Measurements from ENCODE around the gene ATG9B. TPM values are rescaled to one million over a fixed set of nuclear protein-coding genes. Genes with fewer than 3 reads are reported as not detected.

The ATG9B gene
- total RNA-seq, 1 donor = under 0.01 TPM

- TF ChIP-seq, protein P1, sequence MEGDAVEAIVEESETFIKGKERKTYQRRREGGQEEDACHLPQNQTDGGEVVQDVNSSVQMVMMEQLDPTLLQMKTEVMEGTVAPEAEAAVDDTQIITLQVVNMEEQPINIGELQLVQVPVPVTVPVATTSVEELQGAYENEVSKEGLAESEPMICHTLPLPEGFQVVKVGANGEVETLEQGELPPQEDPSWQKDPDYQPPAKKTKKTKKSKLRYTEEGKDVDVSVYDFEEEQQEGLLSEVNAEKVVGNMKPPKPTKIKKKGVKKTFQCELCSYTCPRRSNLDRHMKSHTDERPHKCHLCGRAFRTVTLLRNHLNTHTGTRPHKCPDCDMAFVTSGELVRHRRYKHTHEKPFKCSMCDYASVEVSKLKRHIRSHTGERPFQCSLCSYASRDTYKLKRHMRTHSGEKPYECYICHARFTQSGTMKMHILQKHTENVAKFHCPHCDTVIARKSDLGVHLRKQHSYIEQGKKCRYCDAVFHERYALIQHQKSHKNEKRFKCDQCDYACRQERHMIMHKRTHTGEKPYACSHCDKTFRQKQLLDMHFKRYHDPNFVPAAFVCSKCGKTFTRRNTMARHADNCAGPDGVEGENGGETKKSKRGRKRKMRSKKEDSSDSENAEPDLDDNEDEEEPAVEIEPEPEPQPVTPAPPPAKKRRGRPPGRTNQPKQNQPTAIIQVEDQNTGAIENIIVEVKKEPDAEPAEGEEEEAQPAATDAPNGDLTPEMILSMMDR (IDR thresholded peaks at IDR 0.05; ENCODE audit: insufficient read depth, low read length) = no peak
- no peak for DNase-seq (ENCODE audit: low read depth)
- H3K4me3 ChIP-seq (ENCODE audit: low read depth, low read length) = peak overlapping the region; percentile 28
These were observed 5.7 kb downstream of the ATG9B start for GRCh38 chr7:151018421-151019129.

GRCh38 chr7:151017953-151018420, 6.3 kb downstream of the ATG9B start:
- DNase-seq (ENCODE audit: low read depth) = no peak
- TF ChIP-seq, protein P1 (IDR thresholded peaks at IDR 0.05; ENCODE audit: insufficient read depth, low read length) = peak; percentile 91
- H3K4me3 ChIP-seq (ENCODE audit: low read depth, low read length) = no peak overlapping the region

DNA sequence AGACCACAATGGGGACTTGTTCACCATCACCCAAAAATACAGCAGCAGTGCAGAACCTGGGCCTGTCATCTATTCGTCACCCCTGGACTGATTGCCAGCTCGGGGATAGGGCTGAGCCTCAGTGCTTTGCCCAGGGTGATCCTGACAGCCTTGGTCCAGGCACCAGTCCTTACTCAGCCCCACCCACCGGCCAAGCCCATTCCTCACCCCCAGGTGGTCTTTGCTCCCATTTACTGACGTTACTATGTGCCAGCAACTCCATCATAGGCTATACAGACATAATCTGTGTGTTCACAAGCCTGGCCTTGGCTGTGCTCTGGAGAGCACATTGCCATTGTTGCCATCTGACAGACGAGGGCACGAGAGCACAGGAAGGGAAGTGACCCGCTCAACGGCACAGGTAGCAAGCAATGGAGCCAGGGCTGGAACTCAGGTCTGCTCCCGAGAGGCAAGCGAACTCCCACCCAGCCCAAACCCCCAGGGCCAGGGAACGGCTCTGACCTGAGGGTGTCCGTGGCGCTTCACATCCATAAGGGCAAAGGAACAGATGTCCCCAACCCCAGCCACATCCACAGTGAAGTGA, 6.8 kb downstream of the ATG9B start:
- TF ChIP-seq, protein P1 (IDR thresholded peaks at IDR 0.05; ENCODE audit: insufficient read depth, low read length) = no peak
- no peak for DNase-seq (ENCODE audit: low read depth)
- H3K4me3 ChIP-seq (ENCODE audit: low read depth, low read length) = no peak overlapping the region

GRCh38 chr7:151016942-151017341, 7.4 kb downstream of the ATG9B start:
- DNase-seq (ENCODE audit: low read depth) = no peak
- H3K4me3 ChIP-seq (ENCODE audit: low read depth, low read length) = no peak overlapping the region
- TF ChIP-seq, protein P1 (IDR thresholded peaks at IDR 0.05; ENCODE audit: insufficient read depth, low read length) = no peak

GRCh38 chr7:151016505-151016904, 7.8 kb downstream of the ATG9B start:
- no peak overlapping the region for H3K4me3 ChIP-seq (ENCODE audit: low read depth, low read length)
- TF ChIP-seq, protein P1 (IDR thresholded peaks at IDR 0.05; ENCODE audit: insufficient read depth, low read length) = no peak
- DNase-seq (ENCODE audit: low read depth) = no peak

- H3K4me3 ChIP-seq (ENCODE audit: low read depth, low read length) = no peak overlapping the region
- DNase-seq (ENCODE audit: low read depth) = no peak
- TF ChIP-seq, protein P1 (IDR thresholded peaks at IDR 0.05; ENCODE audit: insufficient read depth, low read length) = no peak
These were observed 8.3 kb downstream of the ATG9B start for GRCh38 chr7:151015967-151016366.

All from fibroblast of the aortic adventitia (primary cell).